GM18951 (cell line): Measurements from ENCODE around the gene SUPT3H.

Experiments used
- POLR2A ChIP-seq: IDR thresholded peaks from 4 replicates; pipeline ENCODE4 v1.6.1; 2011; ENCODE audit warnings: mild to moderate bottlenecking; ENCODE audit not compliant: insufficient read length, insufficient read depth; ENCODE audit errors: extremely low read depth
- in situ Hi-C: fragments of 300-500 bp; cut with MboI; formaldehyde crosslinking; loops from one replicate; pipeline ENCODE4 v1.12.0; 2022; ENCODE audit warnings: low sequenced_read_pairs, mixed read lengths, inconsistent platforms; ENCODE audit not compliant: unreplicated experiment

SUPT3H gene

GRCh38 chr6:44854712-44855443, 522.9 kb downstream of the SUPT3H start:
- no peak for TF ChIP-seq POLR2A
- in situ Hi-C loops: no loop called here

- in situ Hi-C loops: no loop called here
- no peak for TF ChIP-seq POLR2A
These were observed 526.6 kb downstream of the SUPT3H start for GRCh38 chr6:44851176-44851575.

DNA sequence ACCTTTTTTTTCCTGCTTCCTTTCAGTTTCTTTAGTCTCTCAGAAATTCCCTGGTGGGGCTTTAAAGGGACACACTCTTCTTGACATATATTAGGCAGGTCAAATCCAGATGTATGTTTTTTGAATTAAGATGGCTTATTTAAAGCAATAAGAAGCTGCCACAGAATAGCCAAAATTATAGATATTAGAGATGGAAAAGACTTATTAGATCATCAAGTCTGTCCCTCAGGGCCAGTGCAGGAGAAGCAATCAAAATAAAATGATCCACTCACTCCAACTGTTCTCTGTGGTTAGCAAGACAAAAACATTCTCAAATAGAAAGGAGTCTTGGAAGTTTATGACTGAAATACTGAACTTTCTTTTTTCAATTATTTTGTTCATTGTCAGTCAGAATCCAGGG, 527.4 kb downstream of the SUPT3H start:
- in situ Hi-C loops: no loop called here
- TF ChIP-seq POLR2A: no peak

DNA sequence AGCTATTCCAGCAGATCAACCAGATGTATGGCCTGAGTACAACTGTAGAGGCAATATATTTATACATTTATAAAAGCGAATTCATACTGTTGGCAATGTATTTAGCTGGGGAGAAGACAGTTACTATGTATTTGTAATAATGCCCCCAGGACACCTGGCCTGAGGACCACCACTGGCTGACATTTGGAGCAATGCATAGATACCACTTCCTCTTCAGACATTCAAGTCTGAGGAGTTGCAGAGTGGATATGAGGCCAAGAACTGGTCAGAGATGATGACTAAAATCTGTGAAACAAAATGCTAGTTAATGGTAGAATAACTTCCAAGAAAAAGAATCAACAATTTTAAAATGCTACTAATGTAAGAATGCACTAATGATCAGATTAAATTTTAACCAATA, 527.9 kb downstream of the SUPT3H start:
- no peak for TF ChIP-seq POLR2A
- in situ Hi-C loops: no loop called here

DNA sequence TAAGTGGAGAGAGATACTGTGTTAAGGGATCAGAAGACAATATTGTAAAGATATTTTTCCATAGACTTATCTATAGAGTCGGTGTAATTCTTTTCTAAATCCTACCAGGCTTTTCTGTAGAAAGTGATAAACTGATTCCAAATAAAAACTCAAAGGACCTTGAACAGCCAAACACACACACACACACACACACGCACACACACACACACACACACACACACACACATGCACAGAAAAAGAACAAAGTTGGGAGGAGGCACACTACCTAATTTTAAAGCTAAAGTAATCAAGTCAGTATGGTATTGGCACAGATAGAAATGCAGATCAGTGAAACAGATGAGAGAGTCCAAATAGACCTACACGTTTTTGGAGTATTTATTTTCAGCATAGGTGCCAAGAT, 534.0 kb downstream of the SUPT3H start:
- in situ Hi-C loops: no loop called here
- no peak for TF ChIP-seq POLR2A

GRCh38 chr6:44842616-44843015, 535.1 kb downstream of the SUPT3H start:
- in situ Hi-C loops: no loop called here
- no peak for TF ChIP-seq POLR2A

DNA sequence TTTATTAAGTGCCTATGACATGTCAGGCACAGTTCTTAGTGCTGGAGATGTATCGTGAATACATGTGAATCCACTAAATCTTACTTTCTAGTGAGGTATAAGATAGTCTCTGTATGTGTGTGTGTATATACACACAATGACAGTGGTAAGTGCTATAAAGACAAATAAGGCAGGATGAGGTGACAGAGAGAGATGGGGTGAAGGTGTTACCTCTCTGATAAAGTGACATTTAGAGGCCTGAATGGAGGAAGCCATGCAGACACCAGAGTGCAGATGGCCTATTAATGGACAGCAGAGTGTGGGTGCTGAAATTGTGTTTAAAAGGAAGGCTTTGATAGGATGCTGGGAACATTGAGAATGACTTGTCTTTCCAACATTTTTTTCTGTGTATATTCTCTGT, 535.9 kb downstream of the SUPT3H start:
- TF ChIP-seq POLR2A: no peak

DNA sequence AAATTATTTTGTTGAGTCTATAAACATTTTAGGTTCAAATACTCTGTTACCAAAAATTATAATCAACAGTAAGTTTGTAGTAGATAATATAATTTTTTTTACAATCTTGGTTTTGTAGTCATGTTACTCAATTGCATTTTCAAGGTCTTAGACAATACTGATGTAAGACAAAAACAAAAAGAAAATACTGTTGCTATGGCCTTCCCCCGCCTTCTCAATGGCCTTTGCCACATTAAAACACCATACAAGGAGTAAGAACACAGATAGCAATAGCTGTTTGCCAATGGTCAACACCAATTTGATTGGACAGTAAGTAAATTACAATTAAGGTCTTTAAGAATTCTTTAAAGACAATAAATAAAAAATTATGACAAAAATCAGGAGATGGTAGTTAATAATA, 540.0 kb downstream of the SUPT3H start:
- TF ChIP-seq POLR2A: no peak
- in situ Hi-C loops: no loop called here

More for the DNA sequence above, 535.9 kb downstream of the SUPT3H start:
- in situ Hi-C loops: no loop called here

DNA sequence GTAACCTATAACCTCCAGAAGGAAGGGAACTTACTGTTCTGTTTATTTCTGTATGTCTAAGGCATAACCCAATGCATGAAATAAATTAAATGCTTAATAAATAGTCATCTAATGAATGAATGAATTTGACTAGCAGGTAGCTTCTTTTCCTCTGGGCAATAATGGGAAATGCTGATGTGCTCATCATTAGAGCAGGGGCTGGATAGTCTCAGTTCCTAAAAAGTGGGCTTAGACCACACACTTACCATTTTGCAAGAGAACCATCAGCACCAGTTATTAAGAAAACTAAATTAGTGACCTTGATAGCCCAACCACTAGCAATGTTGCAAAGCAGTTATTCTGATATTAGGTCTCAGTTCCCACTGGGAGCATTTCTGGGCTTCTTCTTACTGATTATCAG, 540.5 kb downstream of the SUPT3H start:
- in situ Hi-C loops: no loop called here
- no peak for TF ChIP-seq POLR2A

- in situ Hi-C loops: no loop called here
- TF ChIP-seq POLR2A: no peak
These were observed 544.5 kb downstream of the SUPT3H start for GRCh38 chr6:44833248-44833647.

DNA sequence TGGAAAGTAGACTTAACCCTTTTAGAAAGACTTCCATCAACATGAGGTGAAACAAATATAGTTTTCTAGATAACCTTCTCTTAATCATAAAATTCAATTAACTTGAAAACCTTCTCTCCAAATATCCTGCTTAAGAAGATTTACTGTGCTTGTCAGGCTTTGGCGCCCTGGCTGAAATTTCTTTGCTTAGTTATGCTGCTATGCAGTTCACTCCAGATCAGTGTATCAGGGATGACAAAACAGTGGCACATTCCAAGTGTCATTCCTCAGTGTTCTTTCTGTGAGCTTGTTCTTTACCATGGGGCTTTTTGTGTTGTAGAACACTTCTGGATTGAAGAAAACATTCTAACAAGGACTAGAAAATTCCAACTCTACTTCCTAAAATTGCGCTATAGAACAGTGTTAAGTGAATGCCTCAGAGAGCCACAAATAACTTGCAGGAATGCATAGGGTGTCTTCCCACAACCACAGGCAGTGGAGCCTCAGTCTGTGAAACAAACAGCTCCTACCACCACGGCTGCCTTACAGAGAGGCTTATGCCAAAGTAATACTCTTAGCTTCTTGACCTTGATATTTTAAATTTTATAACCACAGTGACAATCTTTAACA, 546.6 kb downstream of the SUPT3H start:
- in situ Hi-C loops: no loop called here
- no peak for TF ChIP-seq POLR2A

- no peak for TF ChIP-seq POLR2A
- in situ Hi-C loops: no loop called here
These were observed 547.9 kb downstream of the SUPT3H start for GRCh38 chr6:44829836-44830235.

GRCh38 chr6:44828780-44829179, 549.0 kb downstream of the SUPT3H start:
- in situ Hi-C loops: no loop called here
- TF ChIP-seq POLR2A: no peak

- no peak for TF ChIP-seq POLR2A
- in situ Hi-C loops: no loop called here
These were observed 551.6 kb downstream of the SUPT3H start for GRCh38 chr6:44826025-44826676.
